ENCODE measurements around the gene DHRS9.

DNA sequence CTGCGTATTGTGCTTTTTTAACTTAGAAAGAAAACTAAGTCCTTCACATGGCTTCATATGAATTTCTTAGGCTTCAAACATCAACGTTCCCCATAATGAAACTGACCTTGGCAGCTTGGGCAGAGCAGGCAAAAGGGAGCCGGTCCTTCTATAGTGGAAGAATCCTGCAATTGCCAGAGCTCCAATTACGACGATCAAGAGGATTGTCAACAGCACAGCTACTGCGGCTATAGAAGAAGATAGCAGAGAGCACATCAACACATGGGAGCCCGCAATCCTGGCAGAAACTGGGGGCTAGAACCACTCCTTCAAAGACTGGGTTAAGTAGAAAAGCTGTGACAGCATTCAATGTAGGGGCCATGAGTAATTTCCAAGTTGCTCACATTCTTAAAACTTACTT is 69.8 kb downstream of the DHRS9 start:
- TF ChIP-seq, protein P1, sequence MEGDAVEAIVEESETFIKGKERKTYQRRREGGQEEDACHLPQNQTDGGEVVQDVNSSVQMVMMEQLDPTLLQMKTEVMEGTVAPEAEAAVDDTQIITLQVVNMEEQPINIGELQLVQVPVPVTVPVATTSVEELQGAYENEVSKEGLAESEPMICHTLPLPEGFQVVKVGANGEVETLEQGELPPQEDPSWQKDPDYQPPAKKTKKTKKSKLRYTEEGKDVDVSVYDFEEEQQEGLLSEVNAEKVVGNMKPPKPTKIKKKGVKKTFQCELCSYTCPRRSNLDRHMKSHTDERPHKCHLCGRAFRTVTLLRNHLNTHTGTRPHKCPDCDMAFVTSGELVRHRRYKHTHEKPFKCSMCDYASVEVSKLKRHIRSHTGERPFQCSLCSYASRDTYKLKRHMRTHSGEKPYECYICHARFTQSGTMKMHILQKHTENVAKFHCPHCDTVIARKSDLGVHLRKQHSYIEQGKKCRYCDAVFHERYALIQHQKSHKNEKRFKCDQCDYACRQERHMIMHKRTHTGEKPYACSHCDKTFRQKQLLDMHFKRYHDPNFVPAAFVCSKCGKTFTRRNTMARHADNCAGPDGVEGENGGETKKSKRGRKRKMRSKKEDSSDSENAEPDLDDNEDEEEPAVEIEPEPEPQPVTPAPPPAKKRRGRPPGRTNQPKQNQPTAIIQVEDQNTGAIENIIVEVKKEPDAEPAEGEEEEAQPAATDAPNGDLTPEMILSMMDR (IDR thresholded peaks at IDR 0.05) = no peak
- TF ChIP-seq POLR2A (IDR thresholded peaks at IDR 0.05) = no peak
